GM21367 (cell line): ENCODE data around the gene SH3D19.

ENCODE experiments used
- ATAC-seq: cut with Tn5 transposase; IDR thresholded peaks from one replicate; pipeline ENCODE4 v1.9.1; 2021; ENCODE audit not compliant: unreplicated experiment

SH3D19 gene

DNA sequence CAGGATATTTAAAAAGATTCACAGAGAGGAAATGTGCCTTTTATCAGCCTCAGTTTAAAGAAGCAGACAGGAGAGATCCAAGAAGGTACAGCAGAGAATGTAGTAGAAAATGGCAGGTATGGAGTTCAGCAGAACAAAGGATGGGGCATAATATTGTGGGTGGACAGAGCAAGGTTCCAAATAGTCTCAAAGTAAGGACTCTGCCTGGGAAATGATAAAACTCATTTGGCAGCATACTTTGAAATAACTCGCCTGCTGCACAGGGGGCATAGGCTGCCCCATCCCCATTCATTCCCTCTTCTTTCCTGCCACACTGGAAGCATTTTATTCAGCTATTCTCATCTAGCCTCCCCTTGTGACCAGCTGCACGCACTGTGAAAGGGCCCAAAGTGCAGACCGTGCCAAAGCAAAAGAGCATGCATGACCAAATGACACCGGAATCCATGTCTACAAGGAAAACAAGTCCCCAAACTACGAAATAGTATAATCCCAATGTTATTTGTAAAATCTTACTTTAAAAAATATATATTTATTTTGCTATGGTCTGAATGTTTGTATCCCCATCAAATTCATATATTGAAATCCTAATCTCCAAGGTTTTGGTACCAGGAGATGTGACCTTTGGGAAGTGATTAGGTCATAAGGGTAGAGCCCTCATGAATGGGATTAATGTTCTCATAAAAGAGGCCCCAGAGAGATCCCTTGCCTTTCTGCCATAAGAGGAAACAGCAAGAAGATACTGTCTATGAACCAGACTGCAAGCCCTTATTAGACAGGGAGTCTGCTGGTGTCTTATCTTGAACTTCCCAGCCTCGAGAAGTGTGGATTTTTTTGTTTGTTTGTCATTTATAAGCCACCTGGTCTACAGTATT lies 125.8 kb downstream of the SH3D19 start:
- ATAC-seq: no peak

- no peak for ATAC-seq
These were observed 126.7 kb downstream of the SH3D19 start for GRCh38 chr4:151198748-151199147.

GRCh38 chr4:151197247-151197646 lies 128.2 kb downstream of the SH3D19 start:
- no peak for ATAC-seq

DNA sequence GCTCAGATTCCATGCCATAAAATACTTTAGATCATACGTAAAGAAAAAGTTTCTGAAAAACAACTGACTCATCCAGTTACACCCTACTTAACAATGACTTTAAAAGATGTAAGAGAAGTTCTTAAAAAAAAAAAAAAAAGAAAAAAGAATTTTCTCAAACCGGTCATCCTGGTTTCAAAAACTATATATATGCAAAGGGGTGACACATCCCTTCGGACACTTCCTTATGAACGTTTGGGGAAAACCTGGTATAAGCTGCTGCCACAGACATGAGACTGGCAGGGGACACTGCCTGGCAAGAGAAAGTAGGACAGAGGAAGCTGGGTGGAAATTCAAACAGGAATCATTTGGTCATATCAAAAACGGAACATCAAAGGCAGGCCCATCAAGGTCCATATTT lies 129.6 kb downstream of the SH3D19 start:
- ATAC-seq: no peak

DNA sequence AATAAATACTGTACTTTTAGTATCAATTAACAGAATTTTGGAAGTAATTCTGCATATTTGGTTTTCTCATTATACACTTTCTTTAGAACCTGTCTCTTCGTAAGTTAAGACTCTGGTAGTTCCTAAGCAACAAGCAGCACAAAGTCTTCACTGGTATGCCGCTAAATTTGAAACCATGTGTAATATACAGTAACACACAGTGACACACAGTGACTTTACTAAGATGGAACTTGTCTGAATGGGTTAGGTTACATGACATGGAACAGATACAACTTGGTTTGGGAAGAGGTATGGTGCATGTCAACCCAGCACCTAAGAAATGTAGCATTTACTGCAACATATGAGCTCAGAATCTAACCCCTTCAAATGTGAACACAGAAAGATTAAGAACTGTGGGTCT lies 132.0 kb downstream of the SH3D19 start:
- ATAC-seq: no peak

- no peak for ATAC-seq
These were observed 132.7 kb downstream of the SH3D19 start for GRCh38 chr4:151192556-151193235.

DNA sequence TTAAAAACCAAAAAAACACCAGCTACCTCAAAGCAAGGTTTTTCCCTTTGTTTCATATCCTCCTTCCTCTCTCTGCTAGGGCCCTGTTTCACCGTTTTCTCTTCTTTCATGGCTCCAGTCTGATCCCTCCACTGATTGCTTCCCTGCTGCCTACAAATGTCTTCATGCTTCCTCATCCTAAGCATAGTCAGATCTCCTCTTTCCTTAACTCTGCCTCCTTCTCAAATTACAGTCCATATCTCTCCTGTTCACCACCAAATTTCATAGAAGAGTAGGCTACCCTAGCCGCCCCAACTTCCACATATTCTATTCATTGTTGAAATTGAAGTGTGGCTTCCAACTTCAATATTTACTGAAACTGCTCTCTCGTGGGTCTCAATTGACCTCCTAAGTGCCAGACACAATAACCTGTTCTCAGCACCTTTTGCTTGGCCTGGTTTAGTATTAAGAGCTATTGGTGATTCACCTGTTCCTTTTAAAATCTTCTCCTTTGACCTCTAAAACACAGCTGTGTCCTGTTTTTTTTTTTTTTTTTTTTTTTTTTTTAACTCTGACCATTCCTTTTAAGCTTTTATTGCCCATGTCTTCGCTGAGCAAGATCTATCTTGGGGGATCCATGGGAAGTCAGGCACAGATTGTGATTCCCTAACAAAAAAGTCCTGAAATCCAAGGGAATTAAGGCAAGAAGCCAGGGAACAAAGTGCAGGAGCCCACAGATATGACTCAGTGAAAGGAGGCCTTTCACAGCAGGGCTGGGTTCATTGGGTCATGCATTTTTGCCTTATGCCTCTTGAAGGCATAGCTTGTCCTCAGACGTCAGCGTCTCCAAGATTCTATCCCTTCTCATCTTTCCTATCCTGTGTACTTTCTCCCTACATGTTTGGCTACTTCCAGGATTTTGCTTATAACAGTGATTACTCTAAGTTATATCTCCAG lies 140.6 kb downstream of the SH3D19 start:
- no peak for ATAC-seq

- ATAC-seq: no peak
These were observed 142.9 kb downstream of the SH3D19 start for GRCh38 chr4:151182455-151182996.

- no peak for ATAC-seq
These were observed 148.7 kb downstream of the SH3D19 start for GRCh38 chr4:151176685-151177084.

- no peak for ATAC-seq
These were observed 149.4 kb downstream of the SH3D19 start for GRCh38 chr4:151175754-151176631.

DNA sequence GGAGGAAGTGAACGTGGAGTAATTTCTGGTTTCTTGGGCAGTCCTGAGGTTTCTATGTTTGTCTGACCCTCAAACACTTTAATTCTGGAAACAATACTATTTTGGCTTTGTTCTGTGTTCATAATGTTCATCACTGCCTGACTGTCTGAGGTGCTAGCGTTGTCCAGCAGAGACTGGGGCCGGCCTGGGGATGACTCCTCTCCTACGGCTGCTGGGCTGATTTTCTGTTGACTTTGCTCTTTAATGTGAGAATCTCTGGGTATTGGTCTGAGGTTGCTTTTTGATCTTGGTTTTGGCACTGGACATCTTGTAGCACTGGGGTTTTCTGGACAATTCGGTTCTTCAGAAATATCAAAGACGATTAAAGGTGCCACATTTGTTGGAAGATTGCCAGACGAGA lies 150.2 kb downstream of the SH3D19 start:
- no peak for ATAC-seq

DNA sequence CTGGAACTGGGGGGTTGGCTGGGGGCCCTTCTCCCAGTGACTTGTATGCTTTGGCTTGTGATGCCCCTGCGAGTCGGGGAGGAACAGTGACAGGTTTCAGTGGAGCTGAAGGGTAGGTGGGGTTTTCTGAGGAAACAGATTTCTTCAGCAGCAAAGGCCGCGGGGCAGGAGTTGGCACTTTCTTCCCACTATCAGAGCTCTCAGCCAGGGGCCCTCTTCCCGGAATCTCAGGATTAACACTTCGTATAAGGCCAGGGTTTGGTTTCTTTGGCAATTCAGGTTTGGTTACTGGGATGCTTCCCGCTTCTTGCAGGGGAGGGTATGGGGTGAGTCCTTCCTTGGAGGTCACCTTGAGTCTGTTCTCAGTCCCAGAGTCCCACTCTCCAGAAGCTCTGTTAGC lies 150.6 kb downstream of the SH3D19 start:
- ATAC-seq: no peak

GRCh38 chr4:151173871-151174270 lies 151.5 kb downstream of the SH3D19 start:
- ATAC-seq: no peak

GRCh38 chr4:151169900-151170299 lies 155.5 kb downstream of the SH3D19 start:
- no peak for ATAC-seq

- no peak for ATAC-seq
These were observed 156.2 kb downstream of the SH3D19 start for GRCh38 chr4:151169223-151169622.

GRCh38 chr4:151167561-151167960 lies 157.8 kb downstream of the SH3D19 start:
- ATAC-seq: no peak

DNA sequence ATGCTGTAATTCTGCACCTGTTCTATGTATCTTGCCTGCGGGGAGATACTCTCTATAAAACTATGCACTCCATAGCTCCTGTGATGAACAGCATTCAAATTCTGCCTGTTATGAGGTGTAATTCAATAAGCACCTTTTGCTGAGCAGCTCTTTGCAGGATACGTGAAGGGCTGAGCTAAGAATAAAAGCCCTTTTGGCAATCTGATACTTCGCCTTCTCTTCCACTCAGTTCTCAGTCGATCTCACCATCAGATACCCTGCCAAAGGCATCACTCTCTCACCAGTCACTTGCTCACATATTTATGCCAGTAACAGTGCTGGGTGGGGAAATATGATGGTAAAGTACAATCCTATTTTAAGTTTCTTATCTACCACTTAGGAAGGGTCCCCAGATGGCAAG lies 158.8 kb downstream of the SH3D19 start:
- ATAC-seq: no peak

GRCh38 chr4:151165205-151166000 lies 160.0 kb downstream of the SH3D19 start:
- no peak for ATAC-seq

DNA sequence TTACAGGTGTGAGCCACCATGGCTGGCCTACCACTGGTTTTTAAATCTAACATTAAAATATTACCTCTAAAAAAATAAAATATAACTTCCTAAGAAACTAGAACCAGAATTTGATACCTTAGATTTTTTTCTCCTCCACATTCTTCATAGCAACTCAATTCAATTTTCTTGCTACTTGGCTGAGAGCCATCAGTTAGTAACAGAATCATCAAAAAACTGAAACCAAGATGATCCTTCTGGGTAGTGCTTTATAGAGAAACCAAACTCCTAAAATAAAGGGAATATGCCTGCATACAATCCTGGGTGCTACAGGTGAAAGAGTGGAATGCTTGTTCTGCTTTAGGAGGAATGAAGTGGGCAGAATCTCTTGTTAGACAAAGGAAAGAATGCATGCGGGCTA lies 161.6 kb downstream of the SH3D19 start:
- no peak for ATAC-seq
